ENCODE results near the gene NTNG1.

DNA sequence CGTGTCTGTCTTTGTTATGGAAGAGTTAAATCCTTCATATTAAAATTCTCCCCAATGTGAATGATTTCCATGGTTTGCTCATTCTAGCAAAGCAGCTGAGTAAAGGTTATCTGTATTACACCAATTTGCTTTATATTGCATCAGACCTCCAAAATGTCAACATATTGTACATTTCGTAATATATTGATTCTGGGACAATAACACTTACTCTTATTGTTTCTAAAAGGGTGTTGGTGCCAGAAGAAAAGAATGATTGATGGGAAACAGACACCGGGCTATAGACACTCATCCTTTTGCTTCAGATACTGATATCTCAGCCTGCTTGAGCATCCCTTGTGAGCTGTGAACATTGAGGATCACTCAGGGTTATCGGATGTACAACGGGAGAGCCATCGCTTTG lies 7.0 kb downstream of the NTNG1 start:
- TF ChIP-seq, protein P1, sequence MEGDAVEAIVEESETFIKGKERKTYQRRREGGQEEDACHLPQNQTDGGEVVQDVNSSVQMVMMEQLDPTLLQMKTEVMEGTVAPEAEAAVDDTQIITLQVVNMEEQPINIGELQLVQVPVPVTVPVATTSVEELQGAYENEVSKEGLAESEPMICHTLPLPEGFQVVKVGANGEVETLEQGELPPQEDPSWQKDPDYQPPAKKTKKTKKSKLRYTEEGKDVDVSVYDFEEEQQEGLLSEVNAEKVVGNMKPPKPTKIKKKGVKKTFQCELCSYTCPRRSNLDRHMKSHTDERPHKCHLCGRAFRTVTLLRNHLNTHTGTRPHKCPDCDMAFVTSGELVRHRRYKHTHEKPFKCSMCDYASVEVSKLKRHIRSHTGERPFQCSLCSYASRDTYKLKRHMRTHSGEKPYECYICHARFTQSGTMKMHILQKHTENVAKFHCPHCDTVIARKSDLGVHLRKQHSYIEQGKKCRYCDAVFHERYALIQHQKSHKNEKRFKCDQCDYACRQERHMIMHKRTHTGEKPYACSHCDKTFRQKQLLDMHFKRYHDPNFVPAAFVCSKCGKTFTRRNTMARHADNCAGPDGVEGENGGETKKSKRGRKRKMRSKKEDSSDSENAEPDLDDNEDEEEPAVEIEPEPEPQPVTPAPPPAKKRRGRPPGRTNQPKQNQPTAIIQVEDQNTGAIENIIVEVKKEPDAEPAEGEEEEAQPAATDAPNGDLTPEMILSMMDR (IDR thresholded peaks at IDR 0.05; ENCODE audit: insufficient read depth, low read length): no peak
- no peak for TF ChIP-seq GABPA (IDR thresholded peaks at IDR 0.05; ENCODE audit: low read depth)
- no peak for TF ChIP-seq REST (IDR thresholded peaks at IDR 0.05; ENCODE audit: insufficient replicate concordance, low read depth)
- no peak for TF ChIP-seq POLR2AphosphoS5 (IDR thresholded peaks at IDR 0.05; ENCODE audit: low read depth)
- no peak for TF ChIP-seq SPI1 (IDR thresholded peaks at IDR 0.05; ENCODE audit: borderline replicate concordance, low read depth)
